WTC11 (cell line): ENCODE measurements around the gene GPR137B.

Experiments
- AFF4 ChIP-seq: sonication (generic); formaldehyde crosslinking; IDR thresholded peaks from 2 replicates; pipeline ENCODE4 v1.8.1; 2023; ENCODE audit warnings: mild to moderate bottlenecking, missing genetic modification reagents, borderline replicate concordance
- CDX4 ChIP-seq: fragments of 250-450 bp; sonication (Bioruptor Pico); IDR thresholded peaks from 2 replicates; pipeline ENCODE4 v1.9.0; 2021; ENCODE audit warnings: moderate library complexity, mild to moderate bottlenecking, inconsistent platforms, borderline replicate concordance
- CTCF ChIP-seq: fragments of 200-600 bp; IDR thresholded peaks from 2 replicates; pipeline ENCODE4 v1.8.0; 2022; ENCODE audit warnings: antibody characterized with exemption
- FOXP1 ChIP-seq: sonication (generic); formaldehyde crosslinking; IDR thresholded peaks from 2 replicates; pipeline ENCODE4 v1.8.0; 2022; ENCODE audit warnings: missing genetic modification reagents, mild to moderate bottlenecking, moderate library complexity, borderline replicate concordance
- MAX ChIP-seq: sonication (generic); formaldehyde crosslinking; IDR thresholded peaks from 2 replicates; pipeline ENCODE4 v1.8.0; 2022; ENCODE audit warnings: mild to moderate bottlenecking, missing genetic modification reagents
- NFE2L1 ChIP-seq: sonication (generic); formaldehyde crosslinking; IDR thresholded peaks from 2 replicates; pipeline ENCODE4 v1.8.1; 2023; ENCODE audit warnings: missing genetic modification reagents
- ZNF121 ChIP-seq: sonication (generic); formaldehyde crosslinking; IDR thresholded peaks from 2 replicates; pipeline ENCODE4 v1.8.0; 2023; ENCODE audit warnings: missing genetic modification reagents
- ZNF425 ChIP-seq: fragments of 250-450 bp; sonication (Bioruptor Pico); conservative IDR thresholded peaks from 2 replicates; pipeline ENCODE4 v1.9.0; 2021; ENCODE audit warnings: mild to moderate bottlenecking

DNA sequence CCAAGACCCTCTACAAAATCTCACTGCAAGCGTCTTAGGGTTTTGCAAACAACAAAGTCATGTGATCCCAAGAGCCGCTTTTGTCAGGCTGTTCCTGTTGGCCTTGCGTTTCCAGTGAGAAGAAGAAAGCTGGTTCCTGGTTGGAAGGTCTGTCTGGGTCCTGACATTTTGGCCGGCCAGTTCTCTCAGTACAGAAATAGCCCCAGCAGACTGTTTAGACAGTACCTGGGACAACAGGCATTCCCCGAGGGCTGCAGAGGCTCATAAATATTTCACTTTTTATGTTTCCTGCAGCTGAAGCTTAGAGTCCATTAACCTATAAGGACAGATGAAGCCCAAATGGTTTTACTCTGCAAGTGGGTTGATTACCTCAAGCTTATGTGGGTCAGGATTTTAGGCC is 8.6 kb downstream of the GPR137B start:
- no peak for TF ChIP-seq CTCF
- TF ChIP-seq NFE2L1, result no peak
- TF ChIP-seq ZNF425 (CRISPR knock-in tag), result no peak
- TF ChIP-seq ZNF121 (CRISPR knock-in tag), result no peak
- TF ChIP-seq CDX4 (CRISPR knock-in tag), result no peak
- no peak for TF ChIP-seq AFF4 (CRISPR knock-in tag)
- no peak for TF ChIP-seq FOXP1 (CRISPR knock-in tag)
- no peak for TF ChIP-seq MAX (CRISPR knock-in tag)
